Measurements from ENCODE around the gene CCDC146.
"Not testable (repeated sequence)": the region's sequence is repeated elsewhere in the genome, so short reads cannot be mapped to it uniquely, and the experiment has no call there.

CCDC146 gene

DNA sequence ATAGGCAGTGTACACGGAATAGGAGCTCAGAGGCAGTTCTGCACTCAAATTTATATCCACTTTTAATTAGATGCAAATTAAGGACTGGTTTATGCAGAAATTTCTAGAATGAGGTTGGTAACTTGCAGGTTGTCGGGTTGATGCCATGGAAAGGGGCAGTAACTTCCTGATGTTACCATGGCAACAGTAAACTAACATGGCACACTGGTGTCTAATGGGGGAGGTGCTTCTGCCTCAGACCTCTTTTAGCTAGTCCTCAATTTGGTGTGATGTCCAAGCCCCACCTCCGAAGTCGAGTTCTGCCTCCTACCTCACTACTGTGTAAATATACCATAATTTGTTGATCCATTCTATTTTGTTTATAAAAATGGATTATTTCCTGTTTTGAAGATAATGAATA lies 52.0 kb downstream of the CCDC146 start:
- not testable (repeated sequence) for H3K4me3 ChIP-seq (ENCODE audit: low read depth in 1 of 2, low read length in 2 of 2); ATAC-seq (ENCODE audit: insufficient read depth, low read depth); H4K20me1 ChIP-seq (ENCODE audit: insufficient read depth, low read length); H3K4me1 ChIP-seq (ENCODE audit: insufficient read depth, low read length); H3K27me3 ChIP-seq (ENCODE audit: insufficient read depth, low read length, poor library complexity); H3K9me3 ChIP-seq (ENCODE audit: insufficient read depth, low read length, severe bottlenecking); H3K36me3 ChIP-seq (ENCODE audit: insufficient read depth, low read length); H3K9ac ChIP-seq (ENCODE audit: low read depth, low read length); H3K4me2 ChIP-seq (ENCODE audit: insufficient read depth, low read length); H3K79me2 ChIP-seq (ENCODE audit: insufficient read depth, low read length); H3K27ac ChIP-seq (ENCODE audit: low read length); H2AFZ ChIP-seq (ENCODE audit: low read depth, low read length); DNase-seq

- H3K79me2 ChIP-seq (ENCODE audit: insufficient read depth, low read length); H3K9ac ChIP-seq (ENCODE audit: low read depth, low read length); H3K4me3 ChIP-seq (ENCODE audit: low read depth in 1 of 2, low read length in 2 of 2); H3K9me3 ChIP-seq (ENCODE audit: insufficient read depth, low read length, severe bottlenecking); H3K36me3 ChIP-seq (ENCODE audit: insufficient read depth, low read length); H3K27ac ChIP-seq (ENCODE audit: low read length); H4K20me1 ChIP-seq (ENCODE audit: insufficient read depth, low read length); H3K4me2 ChIP-seq (ENCODE audit: insufficient read depth, low read length); H3K27me3 ChIP-seq (ENCODE audit: insufficient read depth, low read length, poor library complexity); ATAC-seq (ENCODE audit: insufficient read depth, low read depth); H2AFZ ChIP-seq (ENCODE audit: low read depth, low read length); H3K4me1 ChIP-seq (ENCODE audit: insufficient read depth, low read length); DNase-seq: not testable (repeated sequence)
Observed at GRCh38 chr7:77175274-77175800, 52.9 kb downstream of the CCDC146 start.

DNA sequence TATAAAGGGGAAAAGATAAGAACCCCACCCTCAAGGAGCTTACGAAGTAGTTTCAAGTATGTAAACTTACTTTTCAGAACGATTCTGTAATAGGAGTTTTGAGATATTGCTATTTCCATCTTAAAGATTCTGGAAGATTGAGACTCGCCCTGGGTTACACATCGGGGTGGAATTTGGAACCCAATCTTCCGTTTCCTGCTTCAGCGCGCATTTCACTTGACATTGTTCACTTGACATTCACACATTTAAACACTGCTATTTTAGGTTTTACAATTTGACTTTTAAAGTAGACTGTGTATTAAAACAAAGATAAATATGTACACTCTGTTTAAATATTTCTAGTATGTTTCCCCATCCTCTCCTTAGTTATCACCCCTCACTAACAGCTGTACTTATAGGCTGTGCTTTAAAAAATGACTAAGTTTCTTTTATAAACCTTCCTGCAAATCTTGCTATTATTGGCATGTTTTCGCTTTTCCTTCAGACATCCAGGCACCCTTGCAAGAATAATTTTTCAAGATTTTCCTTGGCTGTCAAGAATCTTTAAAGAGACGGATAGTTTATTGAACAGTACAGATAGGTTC lies 55.0 kb downstream of the CCDC146 start:
- DNase-seq; H3K79me2 ChIP-seq (ENCODE audit: insufficient read depth, low read length); H3K4me3 ChIP-seq (ENCODE audit: low read depth in 1 of 2, low read length in 2 of 2); H3K9me3 ChIP-seq (ENCODE audit: insufficient read depth, low read length, severe bottlenecking); H3K27me3 ChIP-seq (ENCODE audit: insufficient read depth, low read length, poor library complexity); H3K36me3 ChIP-seq (ENCODE audit: insufficient read depth, low read length); ATAC-seq (ENCODE audit: insufficient read depth, low read depth); H3K27ac ChIP-seq (ENCODE audit: low read length); H3K4me1 ChIP-seq (ENCODE audit: insufficient read depth, low read length); H2AFZ ChIP-seq (ENCODE audit: low read depth, low read length); H3K9ac ChIP-seq (ENCODE audit: low read depth, low read length); H3K4me2 ChIP-seq (ENCODE audit: insufficient read depth, low read length); H4K20me1 ChIP-seq (ENCODE audit: insufficient read depth, low read length): not testable (repeated sequence)

DNA sequence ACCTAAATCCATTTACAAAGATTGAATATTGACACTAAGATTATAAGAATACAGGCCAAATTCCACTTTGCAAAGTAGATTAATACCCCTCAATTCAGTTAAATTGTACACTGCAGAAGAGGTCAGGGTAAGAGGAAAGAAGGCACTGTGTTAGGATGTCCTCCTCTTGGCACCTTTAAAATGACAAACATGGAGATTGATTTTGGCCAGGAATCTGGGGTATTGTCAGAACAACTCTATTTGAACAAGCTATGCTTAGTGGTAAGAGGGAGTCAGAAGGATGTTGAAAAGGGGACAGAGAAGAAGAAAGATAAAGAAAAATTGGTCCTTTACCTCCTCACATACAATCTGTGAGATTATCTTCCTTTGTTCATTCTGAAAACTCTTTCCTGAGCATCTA lies 55.6 kb downstream of the CCDC146 start:
- H3K79me2 ChIP-seq (ENCODE audit: insufficient read depth, low read length); H3K36me3 ChIP-seq (ENCODE audit: insufficient read depth, low read length); ATAC-seq (ENCODE audit: insufficient read depth, low read depth); H4K20me1 ChIP-seq (ENCODE audit: insufficient read depth, low read length); H2AFZ ChIP-seq (ENCODE audit: low read depth, low read length); H3K4me3 ChIP-seq (ENCODE audit: low read depth in 1 of 2, low read length in 2 of 2); H3K27ac ChIP-seq (ENCODE audit: low read length); H3K9ac ChIP-seq (ENCODE audit: low read depth, low read length); H3K4me1 ChIP-seq (ENCODE audit: insufficient read depth, low read length); H3K27me3 ChIP-seq (ENCODE audit: insufficient read depth, low read length, poor library complexity); H3K9me3 ChIP-seq (ENCODE audit: insufficient read depth, low read length, severe bottlenecking); DNase-seq; H3K4me2 ChIP-seq (ENCODE audit: insufficient read depth, low read length): not testable (repeated sequence)

- Histone ChIP-seq H3K4me1 (ENCODE audit: insufficient read depth, low read length) (no peaks in the 10 kb centered on the region), H3K9me3 (ENCODE audit: insufficient read depth, low read length, severe bottlenecking) (no peaks in the 10 kb centered on the region), H3K27ac (ENCODE audit: low read length) (no peak overlapping the region), H3K27me3 (ENCODE audit: insufficient read depth, low read length, poor library complexity) (no peaks in the 10 kb centered on the region), H3K36me3 (ENCODE audit: insufficient read depth, low read length) (no peaks in the 10 kb centered on the region), H4K20me1 (ENCODE audit: insufficient read depth, low read length) (no peaks in the 10 kb centered on the region), H3K4me2 (ENCODE audit: insufficient read depth, low read length) (no peak overlapping the region), H3K79me2 (ENCODE audit: insufficient read depth, low read length) (no peaks in the 10 kb centered on the region), H3K4me3 (ENCODE audit: low read depth in 1 of 2, low read length in 2 of 2) (no peak overlapping the region), H3K9ac (ENCODE audit: low read depth, low read length) (no peak overlapping the region), H2AFZ (ENCODE audit: low read depth, low read length) (no peak overlapping the region)
- DNase-seq (no peak), ATAC-seq (ENCODE audit: insufficient read depth, low read depth) (peak; percentile 17; the same call in 1 of the 3 replicates)
- TF ChIP-seq, protein P1, sequence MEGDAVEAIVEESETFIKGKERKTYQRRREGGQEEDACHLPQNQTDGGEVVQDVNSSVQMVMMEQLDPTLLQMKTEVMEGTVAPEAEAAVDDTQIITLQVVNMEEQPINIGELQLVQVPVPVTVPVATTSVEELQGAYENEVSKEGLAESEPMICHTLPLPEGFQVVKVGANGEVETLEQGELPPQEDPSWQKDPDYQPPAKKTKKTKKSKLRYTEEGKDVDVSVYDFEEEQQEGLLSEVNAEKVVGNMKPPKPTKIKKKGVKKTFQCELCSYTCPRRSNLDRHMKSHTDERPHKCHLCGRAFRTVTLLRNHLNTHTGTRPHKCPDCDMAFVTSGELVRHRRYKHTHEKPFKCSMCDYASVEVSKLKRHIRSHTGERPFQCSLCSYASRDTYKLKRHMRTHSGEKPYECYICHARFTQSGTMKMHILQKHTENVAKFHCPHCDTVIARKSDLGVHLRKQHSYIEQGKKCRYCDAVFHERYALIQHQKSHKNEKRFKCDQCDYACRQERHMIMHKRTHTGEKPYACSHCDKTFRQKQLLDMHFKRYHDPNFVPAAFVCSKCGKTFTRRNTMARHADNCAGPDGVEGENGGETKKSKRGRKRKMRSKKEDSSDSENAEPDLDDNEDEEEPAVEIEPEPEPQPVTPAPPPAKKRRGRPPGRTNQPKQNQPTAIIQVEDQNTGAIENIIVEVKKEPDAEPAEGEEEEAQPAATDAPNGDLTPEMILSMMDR (IDR thresholded peaks at IDR 0.05; ENCODE audit: borderline replicate concordance, extremely low read depth, low read length, poor library complexity, severe bottlenecking), result no peak
- no peak for TF ChIP-seq EZH2 (IDR thresholded peaks at IDR 0.05; ENCODE audit: borderline replicate concordance, low read depth, low read length, severe bottlenecking)
Observed at GRCh38 chr7:77181015-77181595, 58.7 kb downstream of the CCDC146 start.
